NT2/D1 (cell line): ENCODE measurements around the gene LTBP4.

Experiments
- SUZ12 ChIP-seq: IDR thresholded peaks from 2 replicates; pipeline ENCODE4 v1.6.1; 2011; ENCODE audit not compliant: insufficient read length, insufficient read depth; ENCODE audit errors: extremely low read depth
- YY1 ChIP-seq: IDR thresholded peaks from 2 replicates; pipeline ENCODE4 v1.6.1; 2011; ENCODE audit not compliant: insufficient read length, insufficient read depth
- ZNF274 ChIP-seq: IDR thresholded peaks from 2 replicates; pipeline ENCODE4 v1.6.1; 2011; ENCODE audit warnings: mild to moderate bottlenecking, low read depth, low read length

GRCh38 chr19:40612831-40613689 is 11.9 kb downstream of the LTBP4 start:
- TF ChIP-seq ZNF274 (no peak), YY1 (no peak), SUZ12 (no peak)
